GM18870 (cell line): Measurements from ENCODE around the gene CCDC69.

Experiments used
- ATAC-seq: cut with Tn5 transposase; IDR thresholded peaks from one replicate; pipeline ENCODE4 v1.9.1; 2021; ENCODE audit warnings: moderate library complexity; ENCODE audit not compliant: unreplicated experiment

Gene CCDC69

GRCh38 chr5:151168602-151169344 is 55.1 kb downstream of the CCDC69 start:
- ATAC-seq: no peak

GRCh38 chr5:151167022-151167421 is 56.9 kb downstream of the CCDC69 start:
- no peak for ATAC-seq

GRCh38 chr5:151164687-151165392 is 59.1 kb downstream of the CCDC69 start:
- peak; percentile 81 for ATAC-seq

- ATAC-seq: no peak
Measured at GRCh38 chr5:151162776-151163175, 61.1 kb downstream of the CCDC69 start.

GRCh38 chr5:151159649-151160373 is 64.1 kb downstream of the CCDC69 start:
- ATAC-seq: peak; percentile 25

- no peak for ATAC-seq
Measured at GRCh38 chr5:151158287-151158661, 65.6 kb downstream of the CCDC69 start.

- ATAC-seq: no peak
Measured at GRCh38 chr5:151157426-151158286, 66.2 kb downstream of the CCDC69 start, which contains the start of gene ANXA6. Gene ANXA6, minus strand, starts transcription at chr5:151157779. Its CDS starts 9,878 bp downstream, at chr5:151147901.

- no peak for ATAC-seq
Measured at GRCh38 chr5:151156507-151157420, 67.1 kb downstream of the CCDC69 start.

- ATAC-seq: peak; percentile 30
Measured at GRCh38 chr5:151155775-151156506, 68.0 kb downstream of the CCDC69 start.

- peak; percentile 13 for ATAC-seq
Measured at GRCh38 chr5:151154931-151155774, 68.7 kb downstream of the CCDC69 start.

- ATAC-seq: no peak
Measured at GRCh38 chr5:151153766-151154272, 70.1 kb downstream of the CCDC69 start.

GRCh38 chr5:151153300-151153699 is 70.6 kb downstream of the CCDC69 start:
- no peak for ATAC-seq

- peak; percentile 46 for ATAC-seq
Measured at GRCh38 chr5:151151793-151152192, 72.1 kb downstream of the CCDC69 start.

- ATAC-seq: no peak
Measured at GRCh38 chr5:151151263-151151660, 72.6 kb downstream of the CCDC69 start.

- peak; percentile 31 for ATAC-seq
Measured at GRCh38 chr5:151150471-151151262, 73.2 kb downstream of the CCDC69 start.

GRCh38 chr5:151148583-151148982 is 75.3 kb downstream of the CCDC69 start:
- ATAC-seq: no peak

GRCh38 chr5:151147033-151147432 is 76.9 kb downstream of the CCDC69 start:
- ATAC-seq: no peak
